RWPE1 (cell line): ENCODE measurements around the gene DUSP18.

Experiments
- CTCF ChIA-PET: fragments of 350-600 bp; sonication (Branson Sonifier 250); formaldehyde crosslinking; extraction: SDS; loops from one replicate; lab custom pipeline; 2021; lab: Yijun Ruan, JAX
- POLR2A ChIA-PET: fragments of 400-600 bp; formaldehyde crosslinking; extraction: SDS; loops from one replicate; lab custom pipeline; 2020; ENCODE audit warnings: antibody characterized with exemption; ENCODE audit not compliant: low non-redundant PET; lab: Yijun Ruan, JAX
- DNase-seq: peaks from one replicate; pipeline ENCODE4 v3.0.0; 2012; ENCODE audit warnings: low spot score
- H3K27ac ChIP-seq: fragments of 450-650 bp; 2 replicates; pipeline ENCODE4 v1.5.1; 2017
- TF ChIP-seq, protein P1 (sequence below): fragments of 450-650 bp; conservative IDR thresholded peaks from 2 replicates; pipeline ENCODE4 v1.5.1; 2017; ENCODE audit warnings: low read depth, mild to moderate bottlenecking

The DUSP18 gene

GRCh38 chr22:30646518-30647160 is 21.0 kb downstream of the DUSP18 start:
- POLR2A ChIA-PET = no interaction called here
- CTCF ChIA-PET = no interaction called here

GRCh38 chr22:30643055-30643875 is 24.4 kb downstream of the DUSP18 start:
- ChIA-PET POLR2A (no interaction called here), CTCF (no interaction called here)
- TF ChIP-seq, protein P1, sequence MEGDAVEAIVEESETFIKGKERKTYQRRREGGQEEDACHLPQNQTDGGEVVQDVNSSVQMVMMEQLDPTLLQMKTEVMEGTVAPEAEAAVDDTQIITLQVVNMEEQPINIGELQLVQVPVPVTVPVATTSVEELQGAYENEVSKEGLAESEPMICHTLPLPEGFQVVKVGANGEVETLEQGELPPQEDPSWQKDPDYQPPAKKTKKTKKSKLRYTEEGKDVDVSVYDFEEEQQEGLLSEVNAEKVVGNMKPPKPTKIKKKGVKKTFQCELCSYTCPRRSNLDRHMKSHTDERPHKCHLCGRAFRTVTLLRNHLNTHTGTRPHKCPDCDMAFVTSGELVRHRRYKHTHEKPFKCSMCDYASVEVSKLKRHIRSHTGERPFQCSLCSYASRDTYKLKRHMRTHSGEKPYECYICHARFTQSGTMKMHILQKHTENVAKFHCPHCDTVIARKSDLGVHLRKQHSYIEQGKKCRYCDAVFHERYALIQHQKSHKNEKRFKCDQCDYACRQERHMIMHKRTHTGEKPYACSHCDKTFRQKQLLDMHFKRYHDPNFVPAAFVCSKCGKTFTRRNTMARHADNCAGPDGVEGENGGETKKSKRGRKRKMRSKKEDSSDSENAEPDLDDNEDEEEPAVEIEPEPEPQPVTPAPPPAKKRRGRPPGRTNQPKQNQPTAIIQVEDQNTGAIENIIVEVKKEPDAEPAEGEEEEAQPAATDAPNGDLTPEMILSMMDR = no peak
- H3K27ac ChIP-seq = no peak overlapping the region
- DNase-seq = no peak

More at GRCh38 chr22:30646518-30647160, 21.0 kb downstream of the DUSP18 start:
- no peak for DNase-seq
- H3K27ac ChIP-seq = no peak overlapping the region; the same call in 1 of the 2 replicates
- TF ChIP-seq, protein P1 = no peak

DNA sequence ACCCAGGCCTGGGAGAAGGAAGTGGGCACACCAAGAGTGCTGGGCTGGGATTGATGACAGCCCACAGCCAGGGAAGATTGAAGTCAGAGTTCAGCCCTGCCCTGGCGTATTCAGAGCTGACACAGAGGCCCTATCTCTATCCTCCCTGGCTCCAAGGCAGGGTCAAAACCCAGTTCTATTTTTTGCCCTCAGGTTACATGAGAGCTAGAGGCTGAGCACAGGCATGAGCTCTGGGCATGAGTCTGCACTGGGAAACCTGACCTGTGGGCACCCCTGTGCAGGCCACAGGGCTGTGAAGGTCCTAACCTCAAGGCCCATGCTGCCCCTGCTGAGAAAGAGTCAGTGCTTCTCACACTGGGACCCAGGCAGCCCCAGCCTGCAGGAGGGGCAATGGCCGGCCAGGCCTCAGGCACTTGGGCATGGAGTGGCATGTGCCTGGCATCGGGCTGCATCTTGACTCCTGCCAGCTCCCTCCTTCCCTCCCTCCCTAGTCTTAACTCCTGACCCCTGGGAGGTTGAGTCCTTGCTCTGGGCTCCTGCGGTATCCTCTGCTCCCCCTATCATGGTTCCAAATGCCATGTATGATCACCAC is 26.7 kb downstream of the DUSP18 start:
- ChIA-PET POLR2A (no interaction called here), CTCF (no interaction called here)
- TF ChIP-seq, protein P1 = no peak
- DNase-seq = no peak
- no peak overlapping the region for H3K27ac ChIP-seq

- TF ChIP-seq, protein P1 = no peak
- ChIA-PET POLR2A (no interaction called here), CTCF (no interaction called here)
- no peak for DNase-seq
- H3K27ac ChIP-seq = no peak overlapping the region
These were observed 27.3 kb downstream of the DUSP18 start for GRCh38 chr22:30640361-30640760.

DNA sequence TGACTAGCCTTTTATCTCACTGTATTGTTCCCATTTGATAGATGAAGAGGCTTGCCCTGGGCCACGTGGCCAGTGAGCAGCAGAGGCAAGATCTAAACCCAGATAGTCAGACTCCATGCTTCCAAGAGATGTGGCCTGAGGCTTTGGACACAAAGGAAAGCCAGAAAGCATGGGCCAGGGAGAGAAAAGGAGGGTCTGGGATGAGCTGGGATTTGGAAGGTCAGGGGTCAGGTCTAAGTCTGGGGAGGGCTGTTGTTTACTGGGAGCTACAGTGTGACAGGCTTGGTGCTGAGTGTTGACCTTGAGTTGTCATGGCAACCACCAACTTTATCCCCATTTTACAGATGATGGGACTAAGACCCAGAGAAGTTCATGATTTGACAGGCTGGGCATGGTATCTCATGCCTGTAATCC is 30.0 kb downstream of the DUSP18 start:
- no peak for DNase-seq
- CTCF ChIA-PET = no interaction called here
- H3K27ac ChIP-seq = no peak overlapping the region
- POLR2A ChIA-PET = no interaction called here
- TF ChIP-seq, protein P1 = no peak
